ENCODE results near the gene RPS6KA2.

Gene RPS6KA2

GRCh38 chr6:166498228-166498627 lies 128.8 kb downstream of the RPS6KA2 start:
- no peak for DNase-seq

- no peak for DNase-seq
These were observed 129.8 kb downstream of the RPS6KA2 start for GRCh38 chr6:166497087-166497899.

- DNase-seq, result no peak
These were observed 130.6 kb downstream of the RPS6KA2 start for GRCh38 chr6:166496460-166496859.

DNA sequence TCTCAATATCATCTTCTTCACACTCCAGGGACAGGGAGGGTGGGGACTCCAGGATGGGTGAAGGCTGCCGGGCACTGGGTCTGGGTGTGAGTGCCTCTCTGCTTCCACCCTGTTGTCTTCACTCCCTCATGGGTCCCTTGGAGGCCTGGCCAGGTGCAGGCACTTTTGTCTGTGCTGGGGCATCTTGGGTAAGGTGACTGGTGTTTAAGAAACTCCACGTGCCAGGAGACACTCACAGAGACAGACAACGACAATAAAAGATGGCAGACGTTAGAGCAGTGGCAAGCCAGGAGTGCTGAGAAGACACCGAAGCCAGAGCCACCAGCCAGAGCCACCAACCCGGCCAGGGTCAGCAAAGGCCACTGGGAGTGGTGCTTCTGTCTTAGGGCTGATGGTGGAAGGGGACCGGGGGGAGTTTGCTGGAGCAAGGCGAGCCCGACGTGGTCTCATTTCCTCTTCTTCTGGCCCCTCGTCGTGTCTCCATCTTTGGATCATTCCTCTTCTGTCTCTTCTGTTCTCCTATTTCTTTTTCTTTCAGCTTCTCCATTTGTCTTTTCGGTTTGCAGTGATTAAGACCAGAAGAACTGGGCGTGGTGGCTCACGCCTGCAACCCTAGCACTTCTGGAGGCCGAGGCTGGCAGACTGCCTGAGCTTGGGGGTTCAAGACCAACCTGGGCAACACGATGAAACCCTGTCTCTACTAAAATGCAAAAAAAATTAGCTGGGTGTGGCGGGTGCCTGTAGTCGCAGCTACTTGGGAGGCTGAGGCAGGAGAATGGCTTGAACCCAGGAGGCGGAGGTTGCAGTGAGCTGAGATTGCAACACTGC lies 131.3 kb downstream of the RPS6KA2 start:
- DNase-seq, result no peak

DNA sequence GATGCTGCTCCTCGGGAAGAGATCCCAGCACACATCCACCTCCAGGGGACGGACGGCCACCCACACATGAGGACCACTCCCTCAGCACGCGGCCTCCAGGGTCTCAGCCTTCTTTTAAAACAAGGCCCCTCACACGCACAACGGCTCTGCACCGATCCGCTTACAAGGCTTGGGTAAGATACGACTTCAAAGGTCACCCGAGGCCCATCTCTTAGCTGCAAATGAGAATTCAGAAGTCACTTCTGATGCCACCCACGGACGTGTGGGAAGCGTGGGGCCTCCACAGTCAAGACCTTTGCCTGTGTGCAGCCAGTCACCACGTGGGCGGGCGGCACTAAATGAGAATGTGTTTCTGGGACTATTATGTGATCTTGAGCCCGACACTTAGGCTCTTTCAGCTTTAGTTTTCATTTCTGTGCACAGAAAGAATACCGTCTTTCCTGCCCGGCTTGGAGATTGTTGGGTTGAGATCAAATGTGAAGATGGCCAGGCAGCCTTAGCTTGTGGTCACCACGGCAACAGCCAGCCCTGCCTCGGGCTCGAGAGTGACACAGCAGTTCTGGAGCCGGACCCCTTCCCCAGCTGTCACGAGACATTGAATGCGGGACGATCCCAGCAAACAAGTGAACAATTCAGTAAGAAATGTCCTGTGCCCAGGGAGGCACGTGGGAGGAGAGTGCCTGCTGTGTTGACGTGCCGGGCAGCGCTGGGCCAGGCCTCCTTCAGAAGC lies 132.1 kb downstream of the RPS6KA2 start:
- no peak for DNase-seq

DNA sequence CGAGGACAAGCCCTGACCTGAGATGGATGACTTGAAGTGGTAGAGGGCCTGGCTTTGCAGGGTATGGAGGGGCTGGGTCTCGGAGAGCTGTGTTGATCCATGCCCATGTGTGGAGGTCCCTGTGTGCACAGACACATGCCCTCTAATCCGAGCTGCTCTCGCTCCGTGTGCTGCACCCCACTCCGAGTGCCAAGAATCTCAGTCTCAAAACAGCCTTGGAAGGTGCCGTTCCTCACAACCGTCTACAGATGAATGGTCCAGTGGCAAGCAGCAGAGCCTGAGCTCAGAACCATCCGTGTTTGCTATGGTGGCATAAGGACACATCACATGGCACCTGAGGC lies 133.0 kb downstream of the RPS6KA2 start:
- DNase-seq, result no peak

GRCh38 chr6:166493427-166494100 lies 133.5 kb downstream of the RPS6KA2 start:
- no peak for DNase-seq

DNA sequence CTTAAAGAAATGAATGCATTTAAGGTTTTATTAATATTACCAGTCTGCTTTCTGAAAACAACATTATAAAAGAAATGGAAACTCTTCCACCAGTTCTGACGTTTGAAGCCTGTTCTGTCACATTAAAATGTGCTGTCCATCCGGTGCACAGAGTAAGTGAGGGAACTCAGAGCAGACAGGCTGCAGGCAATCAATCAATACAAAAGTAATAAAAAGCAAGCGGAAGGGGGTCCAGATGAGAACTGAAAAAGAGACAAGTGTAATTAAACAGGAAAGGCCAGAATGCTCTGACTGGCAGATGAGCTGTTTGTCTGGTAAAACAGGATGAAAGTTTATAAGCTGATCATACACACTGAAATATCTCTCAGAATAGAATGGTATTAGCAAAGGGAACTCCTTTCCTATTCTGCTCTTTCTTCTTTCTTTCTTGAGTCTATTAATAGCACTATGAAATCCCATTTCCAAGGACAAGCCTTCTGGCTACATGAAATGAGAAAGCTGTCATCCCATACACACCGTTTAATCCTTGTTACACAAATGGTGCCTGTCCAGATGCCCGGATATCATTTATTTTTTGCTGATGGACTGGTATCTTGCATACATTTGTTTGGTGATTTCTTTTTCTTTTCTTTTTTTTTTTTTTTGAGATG lies 134.8 kb downstream of the RPS6KA2 start:
- no peak for DNase-seq

DNA sequence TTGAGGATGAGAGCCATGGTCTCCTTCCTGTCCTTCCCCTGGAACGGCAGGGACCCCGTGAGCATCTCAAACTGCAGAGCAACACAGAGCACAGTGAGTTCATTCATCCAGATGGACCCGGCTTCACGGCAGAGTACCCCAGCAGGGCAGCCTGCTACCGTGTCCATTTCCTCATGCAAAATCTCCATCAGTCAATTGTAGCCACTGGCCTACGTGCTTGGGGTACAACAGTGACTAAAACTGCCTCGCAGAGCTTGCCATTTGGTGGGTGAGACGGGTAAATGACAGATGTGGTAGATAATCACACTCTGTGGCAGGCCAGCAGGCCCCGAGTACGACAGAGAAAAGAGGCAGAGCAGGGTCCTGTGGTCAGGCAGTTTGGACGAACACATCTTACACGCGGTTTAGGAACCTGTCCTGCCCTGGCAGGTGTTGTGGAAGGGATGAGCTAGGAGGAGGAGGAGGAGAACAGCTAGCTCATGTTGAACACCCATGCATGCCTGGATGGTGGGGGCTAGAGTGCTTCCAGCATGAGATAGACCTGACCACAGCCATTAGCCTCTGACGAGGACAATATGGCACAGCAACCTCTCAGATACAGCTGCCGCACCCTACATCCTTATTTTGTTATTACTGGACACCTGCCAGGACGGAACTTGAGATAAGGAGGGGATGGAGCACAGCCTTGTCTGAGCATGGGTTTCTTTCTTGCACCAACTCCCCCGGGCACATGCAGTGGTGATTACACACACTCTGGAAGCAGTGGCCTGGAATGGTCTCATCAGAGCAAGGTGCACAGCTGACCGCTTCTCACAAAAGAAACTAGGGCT lies 136.2 kb downstream of the RPS6KA2 start:
- DNase-seq, result no peak

GRCh38 chr6:166489301-166490155 lies 137.5 kb downstream of the RPS6KA2 start:
- DNase-seq, result no peak

GRCh38 chr6:166488701-166489100 lies 138.3 kb downstream of the RPS6KA2 start:
- DNase-seq, result no peak

DNA sequence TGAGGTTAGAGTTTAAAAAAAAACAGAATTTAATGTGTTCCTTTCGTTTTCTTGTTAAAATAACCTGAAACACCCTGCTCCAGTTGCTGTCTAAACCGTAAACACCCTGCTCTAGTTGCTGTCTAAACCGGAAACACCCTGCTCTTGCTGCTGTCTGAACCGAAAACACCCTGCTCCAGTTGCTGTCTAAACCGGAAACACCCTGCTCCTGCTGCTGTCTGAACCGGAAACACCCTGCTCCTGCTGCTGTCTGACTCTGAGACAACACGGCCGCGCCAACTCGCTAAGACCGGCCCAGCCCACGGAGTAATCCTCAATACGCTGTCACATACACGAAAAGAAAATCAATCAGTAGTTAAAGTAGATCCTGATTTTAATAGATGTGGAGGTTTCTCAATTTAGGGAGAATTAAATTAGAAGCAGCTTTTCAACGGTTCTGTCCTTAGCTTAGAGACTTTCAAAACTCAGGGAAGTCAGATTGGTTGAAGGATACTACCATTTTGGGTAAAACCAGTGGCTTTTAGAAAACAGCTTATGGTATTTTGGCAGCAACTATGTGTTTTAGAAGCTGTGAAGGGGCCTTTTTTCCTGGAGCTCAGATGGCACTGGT lies 138.9 kb downstream of the RPS6KA2 start:
- no peak for DNase-seq

GRCh38 chr6:166487148-166487547 lies 139.9 kb downstream of the RPS6KA2 start:
- no peak for DNase-seq

DNA sequence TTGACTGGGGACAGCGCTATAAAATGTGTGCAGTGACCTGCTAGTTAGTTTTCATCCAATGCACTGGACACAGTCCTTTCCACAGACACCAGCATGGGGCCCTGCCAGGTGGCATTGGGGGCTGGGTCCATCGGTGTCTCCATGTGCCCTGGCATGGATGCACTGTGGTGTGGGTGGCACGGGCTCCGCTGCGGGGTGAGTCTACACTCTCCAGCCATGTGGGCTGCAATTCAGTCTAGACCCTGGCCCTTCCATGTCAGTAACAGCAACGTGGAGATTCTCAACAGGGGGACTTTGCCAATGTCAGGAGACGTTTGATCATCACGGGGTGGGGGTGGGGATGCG lies 140.5 kb downstream of the RPS6KA2 start:
- no peak for DNase-seq

- DNase-seq, result no peak
These were observed 141.2 kb downstream of the RPS6KA2 start for GRCh38 chr6:166485651-166486535.

DNA sequence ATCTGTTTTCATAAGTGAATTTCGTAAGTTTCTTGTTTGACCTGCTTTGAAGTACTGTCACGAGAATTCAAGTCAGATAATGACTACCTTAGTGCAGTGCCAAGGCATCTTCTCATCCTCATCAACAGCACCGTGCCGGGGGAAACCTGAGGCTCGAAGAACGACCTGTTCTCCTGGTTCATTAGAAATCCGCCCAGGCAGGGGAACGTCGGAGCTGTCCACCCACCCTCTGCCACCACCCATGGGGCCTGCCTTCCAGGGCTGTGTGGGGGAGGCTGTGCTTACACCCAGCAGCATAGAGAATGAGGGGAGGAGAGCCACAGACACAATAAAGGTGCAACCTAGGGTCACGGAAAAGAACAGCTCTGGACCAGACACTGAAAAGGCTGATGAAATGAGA lies 142.2 kb downstream of the RPS6KA2 start:
- no peak for DNase-seq

DNA sequence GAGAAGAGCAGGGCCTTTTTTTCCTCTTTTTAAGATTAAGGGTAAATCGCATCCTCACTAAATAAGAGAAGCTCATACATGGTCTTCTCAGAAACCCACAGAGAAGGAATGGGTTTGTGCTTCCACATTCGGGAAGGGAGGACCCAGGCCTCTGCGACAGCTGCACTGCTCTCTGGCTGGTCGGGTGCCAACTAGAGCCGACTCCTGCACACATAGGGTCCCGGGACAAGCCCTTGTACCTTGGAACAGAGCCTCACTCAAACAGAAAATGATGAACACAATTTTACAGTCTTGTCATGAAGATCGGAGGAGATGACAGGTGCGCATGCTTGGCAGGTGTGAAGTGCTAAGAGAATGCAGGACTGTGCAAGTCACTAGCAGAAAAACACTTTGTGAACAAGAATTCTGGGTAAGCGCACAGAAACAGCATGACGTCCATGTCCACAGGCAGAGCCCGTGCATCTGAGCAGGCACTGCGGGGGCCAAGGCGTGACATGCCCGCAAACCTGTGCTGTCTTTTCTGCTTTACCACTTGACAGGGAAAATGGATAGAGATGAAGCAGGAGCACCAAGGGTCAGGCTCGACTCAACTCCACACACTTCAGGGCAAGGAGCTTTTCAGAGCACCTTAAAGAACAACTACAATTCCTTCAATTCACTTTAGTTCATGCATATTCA lies 143.3 kb downstream of the RPS6KA2 start:
- no peak for DNase-seq

GRCh38 chr6:166483026-166483425 lies 144.0 kb downstream of the RPS6KA2 start:
- DNase-seq, result no peak
